Vagina (tissue), 2 donors: Measurements from ENCODE around the gene PPP2R5C. TPM values are rescaled to one million over a fixed set of nuclear protein-coding genes. Genes with fewer than 3 reads are reported as not detected.

Experiments used
- DNase-seq, 2 donors: peaks; one replicate each; pipeline ENCODE4 v3.0.0-alpha.2; 2017; ENCODE audit errors: extremely low spot score in 2 of 2
- H3K27ac ChIP-seq: fragments of 200-600 bp; sonication (generic); one replicate; pipeline ENCODE4 v1.5.1; 2019
- H3K27me3 ChIP-seq: fragments of 200-600 bp; sonication (generic); one replicate; pipeline ENCODE4 v1.5.1; 2019
- H3K36me3 ChIP-seq, 2 donors: fragments of 200-600 bp; sonication (generic); one replicate each; pipeline ENCODE4 v1.5.1; 2017 to 2019
- H3K4me1 ChIP-seq: fragments of 200-600 bp; sonication (generic); one replicate; pipeline ENCODE4 v1.5.1; 2019
- H3K4me3 ChIP-seq, 2 donors: fragments of 200-600 bp; sonication (generic); 1 replicate in 1 of 2; 2 replicates in 1 of 2; pipeline ENCODE4 v1.5.1; 2016 to 2019
- H3K9me3 ChIP-seq: fragments of 200-600 bp; sonication (generic); one replicate; pipeline ENCODE4 v1.5.1; 2019
- POLR2A ChIP-seq, 2 donors: fragments of 450-650 bp; IDR thresholded peaks; one replicate each; pipeline ENCODE4 v1.6.1; 2017; ENCODE audit warnings: antibody characterized with exemption in 2 of 2, mild to moderate bottlenecking in 2 of 2, moderate library complexity in 2 of 2
- POLR2AphosphoS5 ChIP-seq, 2 donors: sonication (generic); formaldehyde crosslinking; IDR thresholded peaks; one replicate each; pipeline ENCODE4 v1.9.0; 2017; ENCODE audit warnings: antibody characterized with exemption in 2 of 2, mild to moderate bottlenecking in 2 of 2, low read depth in 1 of 2; ENCODE audit not compliant: insufficient read depth in 1 of 2
- intact Hi-C: fragments of 100-400 bp; cut with DNase I; formaldehyde crosslinking; loops from one replicate; pipeline ENCODE4 v1.15.1; 2023
- total RNA-seq: library from RNA; depleted of rRNA; stranded (reverse); fragments of >200 nt; gene quantifications from one replicate; pipeline ENCODE4 v1.2.3, GENCODE V29; 2016
- TF ChIP-seq, protein P1 (sequence below), 3 experiments: fragments of 450-650 bp in 2 of 3; fragments of 200-600 bp in 1 of 3; sonication (generic) in 1 of 3; IDR thresholded peaks; one replicate each; pipeline ENCODE4 v1.5.1; 2017 to 2019; ENCODE audit warnings: antibody characterized with exemption in 3 of 3, mild to moderate bottlenecking in 2 of 3, moderate library complexity in 2 of 3

Gene PPP2R5C
- total RNA-seq, 1 donor from 2014 or later = 88.1 TPM

DNA sequence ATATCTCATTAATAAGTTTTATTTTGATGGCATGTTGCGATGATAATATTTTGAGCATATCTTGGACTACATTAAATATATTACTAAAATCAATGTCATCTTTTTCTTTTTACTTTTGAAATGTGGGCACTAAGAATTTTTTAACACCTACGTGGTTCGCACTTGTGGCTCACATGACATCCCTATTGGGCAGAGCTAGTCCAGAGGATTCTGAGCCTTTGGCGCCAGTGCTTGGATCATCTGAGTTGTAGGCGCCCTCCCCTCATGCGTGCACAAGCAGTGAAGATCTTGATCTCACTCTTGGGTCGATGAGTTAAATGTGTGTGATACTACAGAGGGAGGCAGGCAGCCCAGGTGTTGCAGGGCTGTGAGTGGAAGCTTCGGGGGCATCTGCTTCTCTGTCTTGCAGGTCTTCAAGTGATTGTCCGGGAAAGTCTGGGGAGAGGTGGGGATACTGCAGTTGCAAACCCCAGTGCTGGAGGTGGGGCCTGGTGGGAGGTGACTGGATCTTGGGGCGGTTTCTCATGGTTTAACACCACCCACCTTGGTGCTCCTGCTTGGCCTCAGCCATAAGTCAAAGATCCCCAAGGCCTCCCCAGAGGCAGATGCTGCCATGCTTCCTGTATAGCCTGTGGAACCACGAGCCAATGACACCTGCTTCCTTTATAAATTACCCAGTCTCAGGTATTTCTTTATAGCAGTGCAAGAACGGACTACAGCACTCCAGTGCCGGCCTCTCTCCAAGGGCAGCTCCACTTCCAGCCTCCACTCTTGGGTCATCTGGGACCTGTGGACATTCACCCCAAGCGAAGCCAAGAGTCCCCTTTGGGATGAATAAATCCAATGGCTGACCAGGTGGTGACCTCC is 46.1 kb upstream of the PPP2R5C start:
- TF ChIP-seq, protein P1, sequence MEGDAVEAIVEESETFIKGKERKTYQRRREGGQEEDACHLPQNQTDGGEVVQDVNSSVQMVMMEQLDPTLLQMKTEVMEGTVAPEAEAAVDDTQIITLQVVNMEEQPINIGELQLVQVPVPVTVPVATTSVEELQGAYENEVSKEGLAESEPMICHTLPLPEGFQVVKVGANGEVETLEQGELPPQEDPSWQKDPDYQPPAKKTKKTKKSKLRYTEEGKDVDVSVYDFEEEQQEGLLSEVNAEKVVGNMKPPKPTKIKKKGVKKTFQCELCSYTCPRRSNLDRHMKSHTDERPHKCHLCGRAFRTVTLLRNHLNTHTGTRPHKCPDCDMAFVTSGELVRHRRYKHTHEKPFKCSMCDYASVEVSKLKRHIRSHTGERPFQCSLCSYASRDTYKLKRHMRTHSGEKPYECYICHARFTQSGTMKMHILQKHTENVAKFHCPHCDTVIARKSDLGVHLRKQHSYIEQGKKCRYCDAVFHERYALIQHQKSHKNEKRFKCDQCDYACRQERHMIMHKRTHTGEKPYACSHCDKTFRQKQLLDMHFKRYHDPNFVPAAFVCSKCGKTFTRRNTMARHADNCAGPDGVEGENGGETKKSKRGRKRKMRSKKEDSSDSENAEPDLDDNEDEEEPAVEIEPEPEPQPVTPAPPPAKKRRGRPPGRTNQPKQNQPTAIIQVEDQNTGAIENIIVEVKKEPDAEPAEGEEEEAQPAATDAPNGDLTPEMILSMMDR (IDR thresholded peaks at IDR 0.05) = no peak
- TF ChIP-seq POLR2A (IDR thresholded peaks at IDR 0.05) (no peak), POLR2AphosphoS5 (IDR thresholded peaks at IDR 0.05; ENCODE audit: insufficient read depth in 1 of 2, low read depth in 1 of 2) (no peak)
- Histone ChIP-seq H3K27ac (no peak overlapping the region), H3K9me3 (no peaks in the 10 kb centered on the region), H3K36me3 (no peaks in the 10 kb centered on the region), H3K4me1 (no peaks in the 10 kb centered on the region), H3K27me3 (no peaks in the 10 kb centered on the region), H3K4me3 (no peak overlapping the region)
- peak; percentile 75 to 88 for DNase-seq
- intact Hi-C loops = no loop called here

DNA sequence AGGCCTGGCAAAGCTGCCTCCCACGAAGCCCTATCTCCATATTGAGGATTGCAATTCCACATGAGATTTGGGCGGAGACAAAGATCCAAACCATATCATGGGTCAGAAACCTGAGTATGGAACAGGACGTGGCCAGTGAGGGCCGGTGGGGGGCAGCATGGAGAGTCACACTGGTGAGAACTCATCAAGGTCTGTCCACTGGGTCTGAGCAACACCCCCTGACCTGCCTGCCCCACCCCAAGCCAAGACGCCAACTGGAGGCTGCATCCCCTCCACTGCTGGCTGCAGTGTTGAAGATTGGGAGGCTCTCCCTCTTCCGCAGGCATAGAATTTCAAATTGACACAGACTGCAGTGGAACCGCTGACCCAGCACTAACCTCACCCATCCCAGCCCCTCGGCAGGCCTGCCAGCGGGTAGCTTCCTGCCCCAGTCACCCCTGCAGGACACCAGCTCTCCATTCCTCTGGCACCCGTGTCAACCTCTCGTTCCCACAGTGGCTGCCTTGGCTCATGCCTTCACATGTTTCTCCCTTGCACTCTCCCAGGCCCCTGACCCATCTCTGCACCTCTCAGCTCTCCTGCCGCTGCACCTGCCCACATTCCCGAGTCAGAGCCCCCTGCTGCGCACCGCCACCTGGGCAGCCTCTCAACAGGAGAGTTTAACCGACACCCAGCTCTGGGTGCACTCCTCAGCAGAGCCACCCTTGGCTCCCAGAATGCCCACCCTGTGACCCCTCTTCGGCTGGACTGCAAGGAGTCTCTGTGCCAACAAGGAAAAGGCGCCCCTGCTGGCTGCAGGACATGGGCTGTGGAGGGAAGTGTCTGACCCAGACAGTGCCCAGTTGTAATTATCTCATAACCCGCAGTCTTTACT is 45.2 kb upstream of the PPP2R5C start:
- H3K9me3 ChIP-seq = no peaks in the 10 kb centered on the region
- H3K36me3 ChIP-seq = no peaks in the 10 kb centered on the region
- no peak overlapping the region for H3K27ac ChIP-seq
- intact Hi-C loops = no loop called here
- no peak overlapping the region for H3K4me3 ChIP-seq
- no peak for TF ChIP-seq POLR2A (IDR thresholded peaks at IDR 0.05)
- no peak for TF ChIP-seq POLR2AphosphoS5 (IDR thresholded peaks at IDR 0.05; ENCODE audit: insufficient read depth in 1 of 2, low read depth in 1 of 2)
- TF ChIP-seq, protein P1 (IDR thresholded peaks at IDR 0.05) = no peak
- peak; percentile 81 for DNase-seq
- H3K27me3 ChIP-seq = no peaks in the 10 kb centered on the region
- H3K4me1 ChIP-seq = no peaks in the 10 kb centered on the region

DNA sequence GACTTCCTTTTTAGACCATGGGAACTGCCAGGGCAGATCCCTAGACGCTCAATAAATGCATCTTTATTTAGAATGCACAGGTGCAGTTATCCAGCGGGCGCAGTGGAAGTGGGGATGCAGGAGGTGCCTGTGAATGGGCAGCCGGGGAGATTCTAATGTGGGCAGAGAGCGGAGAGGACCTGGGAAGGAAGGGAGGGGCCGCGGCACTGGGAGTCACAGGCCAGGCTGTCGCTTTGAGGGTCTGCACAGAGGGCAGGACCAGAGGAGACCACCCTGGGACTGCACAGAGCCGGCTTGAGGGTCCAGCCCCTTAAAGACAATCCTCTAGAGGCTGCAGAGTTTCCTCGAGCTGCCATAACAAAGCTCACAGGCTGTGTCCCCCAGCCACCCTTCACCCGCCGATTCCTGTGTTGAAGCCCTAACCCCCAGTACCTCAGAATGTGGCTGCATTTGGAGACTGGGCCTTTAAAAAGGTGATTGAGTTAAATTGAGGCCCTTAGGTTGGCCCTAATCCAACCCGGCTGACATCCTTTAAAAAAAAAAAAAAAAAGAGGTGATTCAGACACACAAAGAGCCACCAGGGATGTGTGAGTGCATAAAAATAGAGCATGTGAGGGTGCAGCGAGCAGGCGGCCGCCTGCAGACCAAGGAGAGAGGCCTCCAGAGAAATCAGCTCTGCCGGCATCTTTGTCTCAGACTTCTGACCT is 44.4 kb upstream of the PPP2R5C start:
- peak; percentile 71 to 79 for DNase-seq
- H3K27me3 ChIP-seq = no peaks in the 10 kb centered on the region
- H3K27ac ChIP-seq = no peak overlapping the region
- no peaks in the 10 kb centered on the region for H3K9me3 ChIP-seq
- no peaks in the 10 kb centered on the region for H3K4me1 ChIP-seq
- H3K36me3 ChIP-seq = no peaks in the 10 kb centered on the region
- TF ChIP-seq, protein P1 (IDR thresholded peaks at IDR 0.05) = no peak
- TF ChIP-seq POLR2AphosphoS5 (IDR thresholded peaks at IDR 0.05; ENCODE audit: insufficient read depth in 1 of 2, low read depth in 1 of 2) = no peak
- no peak for TF ChIP-seq POLR2A (IDR thresholded peaks at IDR 0.05)
- no peak overlapping the region for H3K4me3 ChIP-seq
- intact Hi-C loops = no loop called here

DNA sequence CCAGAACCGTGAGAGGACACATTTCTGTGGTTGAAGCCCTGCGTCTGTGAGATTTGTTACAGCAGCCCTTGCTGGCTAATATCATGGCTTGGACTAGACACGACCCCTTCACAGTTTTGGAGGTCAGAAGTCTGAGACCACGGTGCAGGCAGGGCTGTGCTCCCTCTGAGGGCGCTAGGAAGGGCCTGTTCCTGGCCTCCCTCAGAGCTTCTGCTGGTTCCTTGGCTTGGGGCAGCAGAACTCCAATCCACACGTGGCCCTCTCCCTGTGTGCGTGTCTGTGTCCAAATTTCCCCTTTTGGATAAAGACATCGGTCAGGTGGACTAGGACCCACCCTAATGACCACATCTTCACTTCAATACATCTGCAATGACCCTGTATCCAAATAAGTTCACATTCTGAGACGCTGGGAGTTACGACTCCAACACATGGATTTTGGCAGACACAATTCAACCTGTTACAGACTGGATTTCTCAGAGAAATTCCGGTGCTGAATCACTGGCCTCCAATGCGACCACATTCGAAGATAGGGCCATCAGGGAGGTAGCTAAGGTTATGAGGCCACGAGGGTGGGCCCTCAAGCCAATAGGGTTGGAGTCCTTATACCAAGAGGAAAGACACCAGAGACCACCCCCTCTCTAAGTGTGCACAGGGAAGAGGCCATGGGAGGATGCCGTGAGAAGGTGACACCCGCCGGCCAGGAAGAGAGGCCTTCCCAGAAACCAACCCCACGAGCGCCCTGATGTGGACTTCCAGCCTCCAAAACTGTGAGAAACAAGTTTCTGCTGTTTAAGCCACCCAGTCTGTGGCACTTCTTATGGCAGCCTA is 43.6 kb upstream of the PPP2R5C start:
- TF ChIP-seq POLR2A (IDR thresholded peaks at IDR 0.05) (no peak), POLR2AphosphoS5 (IDR thresholded peaks at IDR 0.05; ENCODE audit: insufficient read depth in 1 of 2, low read depth in 1 of 2) (no peak)
- TF ChIP-seq, protein P1 (IDR thresholded peaks at IDR 0.05) = no peak
- Histone ChIP-seq H3K36me3 (no peaks in the 10 kb centered on the region), H3K27me3 (no peaks in the 10 kb centered on the region), H3K4me1 (no peaks in the 10 kb centered on the region), H3K9me3 (no peaks in the 10 kb centered on the region), H3K4me3 (no peak overlapping the region), H3K27ac (no peak overlapping the region)
- peak; percentile 47 to 72 for DNase-seq
- intact Hi-C loops = no loop called here
